GM19023 (cell line): ENCODE measurements around the gene DDI2.

Experiments used
- ATAC-seq: cut with Tn5 transposase; IDR thresholded peaks from one replicate; pipeline ENCODE4 v1.9.1; 2021; ENCODE audit warnings: mild to moderate bottlenecking, moderate library complexity; ENCODE audit not compliant: unreplicated experiment

Gene DDI2

DNA sequence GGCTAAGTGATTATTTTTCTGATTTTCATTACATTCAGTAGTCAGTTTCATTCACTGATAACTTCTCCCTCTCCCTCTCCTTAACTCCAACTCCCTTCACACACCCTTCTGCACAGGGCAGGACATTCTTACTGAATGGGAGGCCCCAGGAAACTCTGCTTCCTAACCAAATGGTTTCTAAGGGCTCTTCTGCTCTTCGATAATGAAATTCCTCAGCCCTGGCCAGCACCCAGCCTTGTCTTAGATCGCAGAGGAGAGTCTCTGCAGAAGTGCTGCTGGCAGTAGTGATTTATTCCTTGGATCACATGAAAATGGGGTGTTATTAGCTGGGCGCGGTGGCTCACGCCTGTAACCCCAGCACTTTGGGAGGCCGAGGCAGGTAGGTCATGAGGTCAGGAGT is 83.2 kb downstream of the DDI2 start:
- ATAC-seq, result no peak

DNA sequence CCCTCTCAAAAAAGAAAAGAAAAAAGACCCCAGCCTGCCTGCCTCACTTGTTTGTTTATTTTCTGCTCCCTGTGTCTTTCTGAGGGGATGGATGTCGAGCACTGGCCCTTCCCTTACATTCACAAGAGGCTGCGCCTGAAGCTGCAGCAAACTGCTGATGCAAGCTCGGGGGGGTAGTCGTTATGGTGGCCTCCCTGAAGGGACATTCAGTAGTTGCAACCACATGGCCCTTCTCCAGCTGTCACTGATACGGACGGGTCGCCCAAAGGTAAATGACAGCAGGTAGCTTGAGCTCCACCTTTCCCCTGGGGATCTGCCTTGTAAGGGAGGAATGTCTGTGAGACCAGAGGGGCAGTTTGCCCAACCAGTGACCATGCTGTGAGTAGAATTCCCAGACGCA is 84.5 kb downstream of the DDI2 start:
- no peak for ATAC-seq

DNA sequence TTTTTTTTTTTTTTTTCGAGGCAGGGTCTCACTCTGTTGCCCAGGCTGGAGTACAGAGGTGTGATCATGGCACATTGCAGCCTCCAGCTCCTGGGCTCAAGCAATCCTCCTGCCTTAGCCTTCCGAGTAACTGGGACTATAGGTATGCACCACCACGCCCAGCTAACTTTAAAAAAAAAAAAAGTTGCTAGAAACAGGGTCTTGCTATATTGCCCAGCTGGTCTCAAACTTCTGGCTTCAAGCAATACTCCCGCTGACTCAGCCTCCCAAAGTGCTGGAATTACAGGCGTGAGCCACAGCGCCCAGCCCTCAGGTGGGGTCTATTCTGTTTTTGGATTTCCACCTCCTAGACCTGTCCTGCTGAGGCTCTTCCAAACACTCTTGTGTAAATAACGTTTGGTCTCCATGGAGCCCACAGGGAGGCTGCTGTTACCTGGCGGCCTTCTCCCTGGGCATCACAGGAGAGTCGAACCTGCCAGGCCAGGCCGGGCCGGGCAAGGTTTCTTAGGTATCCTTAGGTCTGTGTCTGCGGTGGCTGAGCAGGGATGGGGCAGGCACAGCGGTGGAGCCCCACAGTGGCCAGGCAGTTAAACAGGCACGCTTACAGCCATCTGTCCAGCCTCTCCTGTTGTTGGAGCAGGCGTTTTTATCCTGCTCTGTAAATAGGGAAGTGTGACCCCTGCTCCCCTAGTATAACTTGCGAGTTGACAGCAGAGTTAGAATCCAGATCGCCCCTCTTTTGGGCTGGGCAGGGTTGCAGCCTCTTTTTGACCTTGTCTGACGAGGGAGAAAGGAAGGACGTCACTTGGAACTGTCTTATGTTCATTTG is 85.7 kb downstream of the DDI2 start:
- ATAC-seq, result no peak

DNA sequence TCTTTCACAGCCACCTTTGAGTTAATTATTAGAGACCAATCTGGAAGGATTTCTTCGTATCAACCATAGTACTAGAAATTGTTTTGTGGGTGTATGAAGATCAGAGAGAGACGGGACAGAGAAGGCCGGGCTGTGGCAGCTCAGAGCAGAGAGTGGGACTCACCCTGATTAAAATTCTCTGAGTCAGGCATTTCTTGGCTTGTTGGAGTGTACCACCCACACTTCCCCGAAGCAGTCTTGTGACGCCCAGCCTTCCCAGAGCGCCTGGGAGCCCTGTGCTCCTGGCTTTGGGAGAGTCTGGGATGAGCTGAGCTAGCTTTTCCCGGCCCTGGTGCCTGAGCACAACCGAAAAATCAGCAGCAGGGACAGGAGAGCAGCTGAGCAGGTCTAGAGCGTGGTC is 86.3 kb downstream of the DDI2 start:
- ATAC-seq, result no peak

DNA sequence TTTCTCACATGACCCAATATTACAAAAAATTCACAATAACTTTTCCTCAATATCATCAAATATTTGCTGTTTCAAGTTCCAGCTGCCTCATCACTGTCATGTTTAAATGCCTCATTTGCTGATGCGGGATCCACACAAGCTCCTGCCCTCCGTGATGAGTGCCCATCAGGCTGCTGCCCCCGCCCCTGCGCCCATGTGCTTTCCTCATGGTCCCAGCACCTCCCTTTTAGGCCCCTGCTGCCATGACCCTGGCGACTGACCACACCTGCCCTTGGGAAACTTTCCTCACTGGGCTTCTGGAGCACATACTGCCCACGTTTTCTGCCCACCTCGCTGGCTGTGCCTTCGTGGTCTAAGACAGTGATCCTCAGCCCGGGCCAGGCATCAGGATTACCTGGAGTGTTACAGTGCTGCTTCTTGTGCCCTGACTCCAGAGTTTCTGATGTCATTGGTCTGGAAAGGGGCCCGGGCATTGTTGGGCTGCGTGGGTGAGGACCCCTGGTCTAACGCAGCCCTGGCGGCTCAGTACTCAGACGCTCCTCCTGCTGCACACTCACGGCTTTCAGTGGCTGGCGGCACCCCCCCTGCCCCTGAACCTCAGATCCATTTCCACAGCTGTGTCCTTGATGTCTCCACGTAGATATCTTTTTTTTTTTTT is 87.4 kb downstream of the DDI2 start:
- no peak for ATAC-seq

DNA sequence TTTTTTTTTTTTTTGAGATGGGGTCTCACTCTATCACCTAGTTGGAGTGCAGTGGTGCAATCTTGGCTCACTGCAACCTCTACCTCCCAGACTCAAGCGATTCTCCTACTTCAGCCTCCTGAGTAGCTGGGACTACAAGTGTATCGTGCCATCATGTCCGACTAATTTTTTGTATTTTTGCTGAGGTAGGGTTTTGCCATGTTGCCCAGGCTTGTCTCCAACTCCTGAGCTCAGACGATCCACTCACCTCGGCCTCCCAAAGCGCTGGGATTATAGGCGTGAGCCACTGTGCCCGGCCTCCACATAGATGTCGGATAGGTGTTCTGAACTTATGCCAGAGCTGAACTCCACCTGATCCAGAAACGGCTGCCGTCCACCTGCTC is 87.9 kb downstream of the DDI2 start:
- no peak for ATAC-seq

DNA sequence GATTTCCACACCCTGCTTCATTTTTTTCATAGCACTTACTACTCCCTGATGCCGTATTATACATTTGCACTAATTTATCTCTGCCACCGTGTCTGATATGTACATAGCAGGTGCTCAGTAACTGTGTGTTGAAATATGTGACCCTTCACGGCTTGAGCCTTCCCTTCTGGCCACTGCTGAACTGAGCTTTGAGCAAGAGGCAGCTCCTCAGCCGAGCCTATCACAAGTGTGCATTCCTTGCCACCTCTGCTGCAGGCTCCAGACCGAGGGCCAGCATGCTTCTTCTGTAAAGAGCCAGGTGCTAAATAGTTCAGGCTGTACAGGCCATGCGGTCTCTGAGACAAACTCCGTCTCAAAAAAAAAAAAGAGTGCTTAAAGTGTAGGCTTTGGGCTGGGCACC is 89.5 kb downstream of the DDI2 start:
- ATAC-seq, result no peak

DNA sequence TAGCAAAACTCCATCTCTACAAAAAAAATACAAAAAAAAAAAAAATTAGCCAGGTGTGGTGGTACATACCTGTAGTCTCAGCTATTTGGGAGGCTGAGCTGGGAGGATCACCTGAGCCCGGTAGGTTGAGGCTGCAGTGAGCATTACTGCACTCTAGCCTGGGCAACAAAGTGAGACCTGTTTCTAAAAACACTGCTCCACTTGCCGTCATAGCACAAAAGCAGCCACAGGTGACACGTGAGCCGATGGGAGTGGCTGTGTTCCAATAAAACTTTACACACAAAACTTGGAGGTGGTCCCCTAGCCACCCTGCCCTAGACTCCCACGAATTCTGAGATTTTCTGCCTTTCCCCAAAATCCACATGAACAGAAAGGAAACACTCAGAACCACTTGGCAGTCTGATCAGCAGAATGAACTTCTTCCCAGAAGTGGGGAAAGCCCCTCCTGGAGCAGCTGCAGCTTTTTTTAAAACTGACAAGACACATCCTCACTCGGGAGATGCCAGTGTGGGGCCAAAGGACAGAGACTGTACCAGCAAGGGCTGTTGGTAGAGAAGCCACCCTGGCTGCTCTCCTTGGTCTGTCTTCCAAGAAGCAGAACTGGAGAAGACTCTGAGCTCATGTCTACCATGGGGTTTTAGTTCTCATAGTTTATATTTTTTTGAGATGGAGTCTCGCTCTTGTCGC is 90.1 kb downstream of the DDI2 start:
- no peak for ATAC-seq

DNA sequence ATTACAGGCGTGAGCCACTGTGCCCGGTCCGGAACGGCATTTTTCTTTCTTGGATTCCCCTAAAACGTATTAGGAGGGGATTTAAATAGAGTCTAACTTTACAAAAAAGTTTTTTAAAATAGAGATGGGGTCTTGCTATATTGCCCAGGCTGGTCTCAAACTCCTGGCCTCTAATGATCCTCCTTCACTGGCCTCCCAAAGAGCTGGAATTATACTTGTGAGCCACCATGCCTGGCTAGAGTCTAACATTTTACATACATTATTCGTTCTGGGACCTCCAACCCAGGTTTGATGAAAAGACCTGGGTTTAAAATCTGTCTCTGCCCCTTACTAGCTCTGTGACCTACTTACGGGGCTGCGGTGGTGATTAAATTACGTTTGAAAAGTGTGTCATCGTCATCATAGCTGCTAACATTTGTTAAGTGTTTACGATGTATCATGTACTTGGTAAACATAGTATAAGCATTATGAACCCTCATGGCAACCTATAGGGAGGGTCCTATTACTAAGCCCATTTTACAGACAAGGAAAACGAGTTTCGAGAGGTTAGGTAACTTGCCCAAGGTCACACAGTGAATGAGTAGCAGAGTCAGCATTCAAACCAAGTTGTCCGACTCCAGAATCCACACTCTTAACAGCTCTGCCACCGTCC is 91.4 kb downstream of the DDI2 start:
- ATAC-seq, result no peak

DNA sequence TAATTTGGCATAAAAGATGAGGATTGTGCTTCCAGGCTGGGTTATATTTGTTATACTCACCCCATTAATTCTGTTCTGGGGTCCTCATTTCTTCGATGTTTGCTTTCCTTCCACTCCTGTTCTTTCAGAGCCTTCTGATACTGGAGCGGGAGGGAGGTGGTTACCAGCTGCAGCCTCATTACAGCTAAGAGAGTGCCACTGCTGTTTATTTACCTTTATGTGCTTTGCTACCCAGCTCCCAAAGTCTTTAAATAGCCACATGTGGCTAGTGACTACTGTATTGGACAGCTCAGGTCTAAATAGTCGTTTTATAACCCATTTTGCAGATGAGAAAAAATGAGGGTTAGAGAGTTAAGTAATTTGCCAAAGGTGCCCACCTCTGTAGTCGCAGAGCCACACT is 92.0 kb downstream of the DDI2 start:
- no peak for ATAC-seq

DNA sequence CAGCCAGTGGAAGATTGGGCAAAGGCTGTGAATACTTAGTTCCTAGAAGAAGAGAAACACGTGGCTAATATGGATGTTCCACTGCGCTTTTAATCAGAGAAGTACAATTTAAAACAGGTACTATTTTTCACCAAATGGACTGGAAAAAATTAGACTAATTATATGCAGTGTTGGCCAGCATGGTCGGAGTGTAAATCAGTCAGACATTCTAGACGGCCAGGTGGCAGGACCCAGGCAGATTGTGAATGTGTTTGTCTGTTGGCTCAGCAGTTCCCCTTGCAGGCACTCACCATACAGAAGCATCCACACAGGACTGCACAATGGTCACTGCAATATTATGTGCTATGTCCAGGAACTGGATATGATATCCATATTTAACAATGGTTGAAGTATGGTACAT is 94.9 kb downstream of the DDI2 start:
- ATAC-seq, result no peak

DNA sequence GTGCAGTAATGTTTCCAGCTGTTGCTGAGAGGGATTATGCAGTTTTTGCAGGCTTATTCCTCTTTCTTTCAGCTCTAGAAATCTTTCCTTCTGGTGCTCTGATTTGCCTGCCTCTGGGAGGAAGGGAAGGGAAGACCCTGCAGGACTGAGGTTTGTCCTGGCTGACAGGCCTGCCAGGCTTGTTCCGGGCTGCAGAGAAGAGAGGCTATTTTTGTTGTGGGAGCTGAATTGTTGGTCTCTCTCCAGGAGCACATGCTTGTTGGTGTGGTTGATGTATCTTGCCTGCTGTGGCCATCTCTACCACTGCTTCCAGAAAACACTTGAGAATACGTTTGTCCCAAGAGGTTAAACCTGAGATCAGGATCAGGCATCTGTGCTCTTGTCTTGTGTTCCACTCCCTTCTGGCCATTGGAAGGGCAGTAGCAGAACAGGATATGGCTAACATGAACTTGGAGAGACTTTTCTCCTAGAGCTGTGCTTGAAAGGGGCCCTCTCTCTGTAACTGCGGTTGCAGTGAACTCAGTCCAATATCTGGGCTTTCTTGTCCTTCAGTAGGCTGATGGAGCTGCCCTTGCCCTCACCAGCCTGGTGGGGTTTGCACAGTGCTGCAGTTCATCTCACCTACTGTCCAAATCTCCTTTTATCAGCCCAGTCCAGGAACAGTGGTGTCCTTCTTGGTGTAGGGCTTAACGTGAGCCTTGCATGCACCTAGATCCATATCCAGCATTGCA is 97.3 kb downstream of the DDI2 start:
- ATAC-seq, result no peak

DNA sequence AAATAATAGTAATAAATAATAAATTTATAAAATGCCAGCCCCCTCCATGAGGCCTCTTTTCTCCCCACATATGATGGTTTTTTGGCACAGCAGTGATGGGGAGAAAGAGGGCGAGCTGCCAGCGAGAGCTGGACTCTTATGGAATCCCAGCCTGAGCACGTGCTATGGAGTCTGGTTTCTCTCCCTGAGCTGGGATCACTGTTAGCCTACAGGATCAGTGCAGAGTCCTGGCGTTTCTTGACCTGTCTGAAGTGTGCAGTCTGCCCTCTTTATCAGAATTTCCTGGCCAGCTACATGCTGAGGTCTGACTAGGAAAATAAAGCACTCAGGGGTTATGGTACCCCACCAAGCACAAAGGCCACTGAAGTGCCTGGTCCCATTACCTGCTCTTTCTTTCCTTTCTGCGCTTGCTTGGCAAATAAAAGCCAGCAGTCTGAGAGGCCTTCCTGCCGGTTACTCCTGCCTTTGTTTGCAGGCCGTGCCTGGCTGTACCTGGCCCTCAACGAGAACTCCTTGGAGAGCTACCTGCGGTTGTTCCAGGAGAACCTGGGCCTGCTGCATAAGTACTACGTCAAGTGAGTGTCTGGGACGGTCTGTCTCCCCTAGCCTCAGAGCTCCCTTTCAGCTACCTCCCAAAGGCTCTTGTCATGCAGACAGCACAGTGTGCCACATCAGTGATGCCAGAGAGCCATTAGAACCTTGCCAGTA is 100.3 kb downstream of the DDI2 start:
- no peak for ATAC-seq

DNA sequence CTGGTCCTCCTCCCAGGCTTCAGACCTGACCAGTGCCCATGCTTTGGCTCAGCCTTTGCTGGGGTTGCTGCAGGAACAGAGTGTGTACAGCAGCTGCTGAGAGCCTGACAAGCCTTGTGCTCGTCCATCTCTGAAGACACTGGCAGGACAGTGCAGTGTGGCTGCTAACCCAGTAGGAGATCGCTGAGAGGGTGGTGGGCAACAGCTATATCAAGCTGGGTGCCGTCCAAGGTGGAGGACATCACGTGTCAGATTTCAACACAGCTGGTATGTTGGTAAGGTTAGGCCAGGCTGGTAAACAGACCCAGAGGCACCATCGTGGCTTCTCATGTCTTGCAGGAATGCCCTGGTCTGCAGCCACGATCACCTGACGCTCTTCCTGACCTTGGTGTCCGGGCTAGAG is 100.9 kb downstream of the DDI2 start:
- ATAC-seq, result no peak
